H1 (cell line): ENCODE measurements around the gene CDH20. TPM values are rescaled to one million over a fixed set of nuclear protein-coding genes. Genes with fewer than 3 reads are reported as not detected.

Experiments
- CTCF ChIA-PET: fragments of 300-600 bp; sonication (Branson Sonifier 250); formaldehyde crosslinking; loops from one replicate; lab custom pipeline; 2021; ENCODE audit not compliant: partially characterized antibody; lab: Charles Lee
- POLR2A ChIA-PET: fragments of 300-600 bp; sonication (Branson Sonifier 250); formaldehyde crosslinking; loops from one replicate; lab custom pipeline; 2021; ENCODE audit warnings: inconsistent platforms; ENCODE audit not compliant: partially characterized antibody; lab: Charles Lee
- DNase-seq, 2 experiments: peaks; one replicate each; pipeline versions ENCODE4 v3.0.0 to v3.0.0-alpha.2; 2010 to 2022; ENCODE audit warnings: low spot score in 2 of 2, low read depth in 1 of 2, mixed read lengths in 1 of 2
- FAIRE-seq: peaks from 2 replicates; lab custom pipeline; 2011; peaks lifted over from hg19 to GRCh38; lab: Jason Lieb, UNC
- H2AFZ ChIP-seq: 2 replicates; pipeline ENCODE4 v1.8.1; 2012; ENCODE audit warnings: low read length, inconsistent platforms
- H2AK5ac ChIP-seq: 2 replicates; pipeline ENCODE4 v1.6.1; 2013; ENCODE audit warnings: low read depth, low read length
- H2BK120ac ChIP-seq: replicated peaks from 2 replicates; pipeline ENCODE3; 2013; ENCODE audit warnings: low read depth, low read length, inconsistent platforms
- H2BK12ac ChIP-seq: 2 replicates; pipeline ENCODE4 v1.6.1; 2013; ENCODE audit warnings: low read depth, low read length
- H2BK15ac ChIP-seq: 2 replicates; pipeline ENCODE4 v1.6.1; 2013; ENCODE audit warnings: low read length
- H2BK20ac ChIP-seq: 2 replicates; pipeline ENCODE4 v1.6.1; 2013; ENCODE audit warnings: low read length
- H2BK5ac ChIP-seq: 2 replicates; pipeline ENCODE4 v1.6.1; 2013; ENCODE audit warnings: low read depth, low read length
- H3K14ac ChIP-seq: 2 replicates; pipeline ENCODE4 v1.6.1; 2013; ENCODE audit warnings: inconsistent platforms; ENCODE audit not compliant: insufficient read length
- H3K18ac ChIP-seq: 2 replicates; pipeline ENCODE4 v1.6.1; 2013; ENCODE audit warnings: low read length; ENCODE audit errors: extremely low read depth
- H3K23ac ChIP-seq: 2 replicates; pipeline ENCODE4 v1.6.1; 2013; ENCODE audit warnings: inconsistent platforms; ENCODE audit not compliant: insufficient read length
- H3K23me2 ChIP-seq: 2 replicates; pipeline ENCODE4 v1.6.1; 2013; ENCODE audit warnings: low read depth, low read length
- H3K27ac ChIP-seq: 2 replicates; pipeline ENCODE4 v1.6.1; 2011; ENCODE audit warnings: low read depth, low read length, inconsistent platforms
- H3K27me3 ChIP-seq, 4 experiments: replicated peaks in 1 of 4; 1 replicate in 1 of 4; 2 replicates in 3 of 4; pipeline versions ENCODE4 v1.6.1 to v1.8.1; 2011 to 2013; ENCODE audit warnings: low read length in 3 of 4, mild to moderate bottlenecking in 3 of 4, inconsistent platforms in 2 of 4, mixed read lengths in 2 of 4, moderate library complexity in 1 of 4; ENCODE audit not compliant: control insufficient read depth in 3 of 4, insufficient read depth in 3 of 4; ENCODE audit errors: extremely low read depth in 1 of 4
- H3K36me3 ChIP-seq, 4 experiments: 2 replicates each; pipeline versions ENCODE4 v1.6.1 to v1.8.1; 2011 to 2013; ENCODE audit warnings: mild to moderate bottlenecking in 4 of 4, low read length in 3 of 4, moderate library complexity in 2 of 4, control low read depth in 1 of 4, inconsistent platforms in 1 of 4; ENCODE audit not compliant: insufficient read depth in 4 of 4, control insufficient read depth in 2 of 4
- H3K4ac ChIP-seq: replicated peaks from 2 replicates; pipeline ENCODE3; 2013; ENCODE audit warnings: low read length, low read depth, mixed read lengths, inconsistent platforms; ENCODE audit not compliant: insufficient read length
- H3K4me1 ChIP-seq, 4 experiments: replicated peaks in 1 of 4; 1 replicate in 1 of 4; 2 replicates in 3 of 4; pipeline versions ENCODE4 v1.6.1 to v1.8.1; 2011 to 2013; ENCODE audit warnings: low read length in 3 of 4, inconsistent platforms in 2 of 4, mixed read lengths in 1 of 4; ENCODE audit not compliant: insufficient read depth in 4 of 4, control insufficient read depth in 3 of 4
- H3K4me2 ChIP-seq, 2 experiments: 2 replicates each; pipeline versions ENCODE4 v1.6.1 to v1.8.1; 2011 to 2013; ENCODE audit warnings: low read depth in 2 of 2, low read length in 2 of 2, control low read depth in 1 of 2, inconsistent platforms in 1 of 2, mild to moderate bottlenecking in 1 of 2; ENCODE audit not compliant: insufficient read depth in 1 of 2
- H3K4me3 ChIP-seq, 4 experiments: fragments of 200-600, 300-600 bp in 1 of 4; sonication (generic), shearing (Covaris generic), sonication (Bioruptor Twin) in 1 of 4; 2 replicates each; pipeline versions ENCODE4 v1.5.1 to v1.8.1; 2011 to 2016; ENCODE audit warnings: low read length in 4 of 4, low read depth in 3 of 4, control low read depth in 2 of 4, inconsistent platforms in 2 of 4, mild to moderate bottlenecking in 2 of 4, mixed read lengths in 1 of 4, moderate library complexity in 1 of 4; ENCODE audit not compliant: insufficient read depth in 2 of 4; ENCODE audit errors: extremely low read depth in 1 of 4
- H3K56ac ChIP-seq: replicated peaks from 2 replicates; pipeline ENCODE3; 2013; ENCODE audit warnings: low read depth, mild to moderate bottlenecking, mixed read lengths, low read length, inconsistent platforms; ENCODE audit not compliant: insufficient read length
- H3K79me1 ChIP-seq: 2 replicates; pipeline ENCODE4 v1.6.1; 2013; ENCODE audit warnings: low read depth, low read length, control low read depth
- H3K79me2 ChIP-seq, 2 experiments: 2 replicates each; pipeline versions ENCODE4 v1.6.1 to v1.8.1; 2012 to 2013; ENCODE audit warnings: low read length in 2 of 2, mild to moderate bottlenecking in 2 of 2, inconsistent platforms in 1 of 2; ENCODE audit not compliant: insufficient read depth in 2 of 2, control insufficient read depth in 1 of 2
- H3K9ac ChIP-seq, 4 experiments: replicated peaks in 1 of 4; 1 replicate in 1 of 4; 2 replicates in 3 of 4; pipeline versions ENCODE4 v1.6.1 to v1.8.1; 2011 to 2013; ENCODE audit warnings: low read depth in 3 of 4, low read length in 3 of 4, control low read depth in 2 of 4, mild to moderate bottlenecking in 2 of 4, moderate library complexity in 2 of 4, inconsistent platforms in 1 of 4; ENCODE audit errors: extremely low read depth in 1 of 4
- H3K9me3 ChIP-seq, 2 experiments: 2 replicates each; pipeline versions ENCODE4 v1.6.1 to v1.8.1; 2012 to 2013; ENCODE audit warnings: mild to moderate bottlenecking in 2 of 2, moderate library complexity in 2 of 2, control low read depth in 1 of 2, inconsistent platforms in 1 of 2, low read depth in 1 of 2, low read length in 1 of 2, mixed read lengths in 1 of 2; ENCODE audit not compliant: insufficient read depth in 2 of 2
- H4K20me1 ChIP-seq, 2 experiments: replicated peaks in 1 of 2; 2 replicates each; pipeline versions ENCODE3 to v1.8.1; 2011 to 2013; ENCODE audit warnings: inconsistent platforms in 2 of 2, low read length in 2 of 2, mild to moderate bottlenecking in 1 of 2; ENCODE audit not compliant: insufficient read depth in 2 of 2, control insufficient read depth in 1 of 2
- H4K5ac ChIP-seq: 2 replicates; pipeline ENCODE4 v1.6.1; 2013; ENCODE audit warnings: low read length, low read depth, mixed read lengths, inconsistent platforms; ENCODE audit not compliant: insufficient read length
- H4K8ac ChIP-seq: 2 replicates; pipeline ENCODE4 v1.8.0; 2013; ENCODE audit warnings: mild to moderate bottlenecking, moderate library complexity, low read length, inconsistent platforms; ENCODE audit not compliant: insufficient read depth; ENCODE audit errors: extremely low read depth
- H4K91ac ChIP-seq: replicated peaks from 2 replicates; pipeline ENCODE3; 2013; ENCODE audit warnings: low read length, mixed read lengths, inconsistent platforms; ENCODE audit not compliant: insufficient read length
- CBX8 ChIP-seq: fragments of 300-800, 300-1000 bp; sonication (generic); IDR thresholded peaks from 2 replicates; pipeline ENCODE4 v1.7.1; 2016; ENCODE audit warnings: low read depth, low read length, borderline replicate concordance
- CEBPB ChIP-seq: IDR thresholded peaks from 2 replicates; pipeline ENCODE4 v1.6.1; 2012; ENCODE audit warnings: low read depth, low read length
- CHD2 ChIP-seq: IDR thresholded peaks from 2 replicates; pipeline ENCODE4 v1.6.1; 2012; ENCODE audit warnings: low read length, improper control_type of control experiment
- CREB1 ChIP-seq: IDR thresholded peaks from 2 replicates; pipeline ENCODE4 v1.6.1; 2012; ENCODE audit warnings: inconsistent platforms
- JUND ChIP-seq: IDR thresholded peaks from 2 replicates; pipeline ENCODE4 v1.6.1; 2011; ENCODE audit warnings: mild to moderate bottlenecking, improper control_type of control experiment, low read length
- MAFK ChIP-seq: IDR thresholded peaks from 2 replicates; pipeline ENCODE4 v1.6.1; 2012; ENCODE audit warnings: low read depth, mild to moderate bottlenecking, improper control_type of control experiment, low read length
- PHF8 ChIP-seq: fragments of 200-600 bp; sonication (generic); conservative IDR thresholded peaks from 2 replicates; pipeline ENCODE4 v1.7.1; 2012; ENCODE audit warnings: low read depth, mild to moderate bottlenecking, inconsistent platforms, low read length, moderate library complexity
- POLR2AphosphoS5 ChIP-seq: IDR thresholded peaks from 2 replicates; pipeline ENCODE4 v1.6.1; 2011; ENCODE audit warnings: low read depth, low read length
- RFX5 ChIP-seq: IDR thresholded peaks from 2 replicates; pipeline ENCODE4 v1.6.1; 2011; ENCODE audit warnings: low read depth, low read length, improper control_type of control experiment, borderline replicate concordance
- RNF2 ChIP-seq: fragments of 200-900, 300-1000 bp; sonication (generic); IDR thresholded peaks from 2 replicates; pipeline ENCODE4 v1.7.1; 2016; ENCODE audit warnings: borderline replicate concordance, low read depth, mild to moderate bottlenecking, antibody characterized with exemption, low read length; ENCODE audit not compliant: poor library complexity, severe bottlenecking; ENCODE audit errors: missing control alignments
- SAP30 ChIP-seq: fragments of 300-600 bp; sonication (generic); IDR thresholded peaks from 2 replicates; pipeline ENCODE4 v1.7.1; 2012; ENCODE audit warnings: low read length, moderate library complexity, mild to moderate bottlenecking, inconsistent platforms; ENCODE audit not compliant: insufficient read depth, insufficient replicate concordance
- SIRT6 ChIP-seq: IDR thresholded peaks from one replicate; pipeline ENCODE4 v1.7.1; 2012; ENCODE audit warnings: low read length, inconsistent platforms
- SP2 ChIP-seq: IDR thresholded peaks from 2 replicates; pipeline ENCODE4 v1.6.1; 2012; ENCODE audit warnings: mild to moderate bottlenecking, low read length, inconsistent platforms
- WGBS, 2 experiments: shearing (Covaris generic) in 1 of 2; methylation state at CpG; one replicate each; pipeline versions ENCODE4 v1.1.6 to v1.1.7; 2013 to 2015; ENCODE audit warnings: low lambda C conversion rate in 2 of 2, mixed read lengths in 2 of 2, inconsistent platforms in 1 of 2, low coverage in 1 of 2, missing lambda C conversion rate in 1 of 2; ENCODE audit not compliant: insufficient replicate concordance in 2 of 2, insufficient coverage in 1 of 2, insufficient read length in 1 of 2; ENCODE audit errors: extremely low coverage in 1 of 2, missing lambda C conversion rate in 1 of 2; 5-methylcytosine and 5-hydroxymethylcytosine counted together
- polyA plus RNA-seq, 7 experiments: library from polyadenylated mRNA; depleted of rRNA in 3 of 7; stranded (reverse) in 5 of 7; unstranded in 2 of 7; fragments of >200 nt in 5 of 7; fragments of 200-250 nt in 2 of 7; gene quantifications; 1 replicate in 5 of 7; 2 replicates in 1 of 7; 4 replicates in 1 of 7; pipeline versions ENCODE4 v1.2.1 to v1.2.3, GENCODE V29; 2011 to 2013; ENCODE audit warnings: missing spikeins in 2 of 7, mixed read lengths in 2 of 7
- total RNA-seq: library from RNA; stranded (reverse); fragmentation: NEBNext Ultra II Directional; extraction: Animal tissue kit (Norgen Biotek cat#: 25700); gene quantifications from 2 replicates; pipeline ENCODE4 v1.2.1, GENCODE V29; 2021
- TF ChIP-seq, protein P1 (sequence below): IDR thresholded peaks from 2 replicates; pipeline ENCODE4 v1.6.1; 2011; ENCODE audit warnings: low read length, improper control_type of control experiment

CDH20 gene
- total and polyA plus RNA-seq, 2 of the 8 experiments (the other 6 are each of a cell fraction or from before 2014, with no cell fraction given): 0.07 to 0.12 TPM

DNA sequence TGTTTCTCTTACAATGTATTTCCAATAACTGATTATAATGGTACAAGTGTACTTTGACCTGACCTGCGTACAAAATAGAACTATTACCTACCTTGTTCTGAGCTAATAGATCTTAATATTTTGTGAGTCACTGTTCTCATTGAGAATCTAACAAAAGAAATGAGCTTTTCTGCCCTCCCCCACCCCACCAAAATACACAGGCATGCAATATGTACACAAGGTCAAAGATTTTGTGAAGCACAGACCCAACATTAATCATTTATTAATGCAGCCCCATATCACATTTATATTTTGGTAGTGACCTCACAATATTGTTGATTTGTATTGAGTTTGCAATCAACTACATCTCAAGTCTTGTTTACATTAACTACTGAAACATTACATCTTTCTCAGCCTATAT, 86.5 kb downstream of the CDH20 start:
- no peaks in the 10 kb centered on the region for H4K20me1 ChIP-seq
- FAIRE-seq: no peak
- WGBS, 2 experiments: 89% methylated on average over 1 of the region's 1 CpG; no CpG with 5 or more reads in 1 of the 2 experiments
- H3K23me2 ChIP-seq: no peaks in the 10 kb centered on the region; the same call in 1 of the 2 replicates
- no peaks in the 10 kb centered on the region for H3K27me3 ChIP-seq
- no peak overlapping the region for H3K4me2 ChIP-seq
- no peak overlapping the region for H4K91ac ChIP-seq
- H2BK120ac ChIP-seq: no peak overlapping the region
- no peak overlapping the region for H3K14ac ChIP-seq
- no peak overlapping the region for H3K18ac ChIP-seq
- H3K27ac ChIP-seq: no peak overlapping the region
- CTCF ChIA-PET: interaction anchor here (0.7 to 0.9 kb wide), 3 partner anchors 9 to 76 kb away, joined by 3 read pairs; no protein-coding TSS in a partner anchor
- H2BK15ac ChIP-seq: no peak overlapping the region
- no peak overlapping the region for H2BK5ac ChIP-seq
- H3K79me2 ChIP-seq: no peaks in the 10 kb centered on the region
- no peak overlapping the region for H3K9ac ChIP-seq
- H2BK12ac ChIP-seq: no peak overlapping the region
- H3K9me3 ChIP-seq: no peaks in the 10 kb centered on the region
- H2AFZ ChIP-seq: no peak overlapping the region
- H2BK20ac ChIP-seq: no peak overlapping the region
- DNase-seq: no peak
- no peak overlapping the region for H3K4ac ChIP-seq
- no peak overlapping the region for H3K23ac ChIP-seq
- no peak overlapping the region for H4K5ac ChIP-seq
- no peak overlapping the region for H2AK5ac ChIP-seq
- POLR2A ChIA-PET: no interaction called here
- no peak overlapping the region for H4K8ac ChIP-seq
- H3K4me1 ChIP-seq: no peaks in the 10 kb centered on the region
- no peak overlapping the region for H3K56ac ChIP-seq
- H3K79me1 ChIP-seq: no peaks in the 10 kb centered on the region
- H3K36me3 ChIP-seq: no peaks in the 10 kb centered on the region
- H3K4me3 ChIP-seq: no peak overlapping the region
- TF ChIP-seq CBX8: no peak
- no peak for TF ChIP-seq SAP30
- no peak for TF ChIP-seq RFX5
- TF ChIP-seq POLR2AphosphoS5: no peak
- no peak for TF ChIP-seq RNF2
- TF ChIP-seq SP2: no peak
- no peak for TF ChIP-seq JUND
- no peak for TF ChIP-seq CREB1
- no peak for TF ChIP-seq CHD2
- TF ChIP-seq, protein P1, sequence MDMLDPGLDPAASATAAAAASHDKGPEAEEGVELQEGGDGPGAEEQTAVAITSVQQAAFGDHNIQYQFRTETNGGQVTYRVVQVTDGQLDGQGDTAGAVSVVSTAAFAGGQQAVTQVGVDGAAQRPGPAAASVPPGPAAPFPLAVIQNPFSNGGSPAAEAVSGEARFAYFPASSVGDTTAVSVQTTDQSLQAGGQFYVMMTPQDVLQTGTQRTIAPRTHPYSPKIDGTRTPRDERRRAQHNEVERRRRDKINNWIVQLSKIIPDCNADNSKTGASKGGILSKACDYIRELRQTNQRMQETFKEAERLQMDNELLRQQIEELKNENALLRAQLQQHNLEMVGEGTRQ: no peak
- no peak for TF ChIP-seq PHF8
- TF ChIP-seq CEBPB: no peak
- TF ChIP-seq MAFK: no peak
- TF ChIP-seq SIRT6: no peak
